Panc1 (cell line): ENCODE measurements around the gene PYGM.

Experiments
- CTCF ChIP-seq: fragments of 450-650 bp; IDR thresholded peaks from 2 replicates; pipeline ENCODE4 v1.5.1; 2017; ENCODE audit warnings: mild to moderate bottlenecking
- POLR2AphosphoS5 ChIP-seq: IDR thresholded peaks from 2 replicates; pipeline ENCODE4 v1.6.1; 2012; ENCODE audit warnings: mild to moderate bottlenecking, low read depth, low read length, moderate library complexity
- SIN3A ChIP-seq: IDR thresholded peaks from 2 replicates; pipeline ENCODE4 v1.6.1; 2012; ENCODE audit warnings: low read depth, mild to moderate bottlenecking, low read length, moderate library complexity, borderline replicate concordance; ENCODE audit not compliant: insufficient read depth
- TCF7L2 ChIP-seq: IDR thresholded peaks from 2 replicates; pipeline ENCODE4 v1.6.1; 2011; ENCODE audit warnings: mild to moderate bottlenecking, low read depth, low read length, inconsistent platforms

- no peak for TF ChIP-seq CTCF
- TF ChIP-seq POLR2AphosphoS5: peak; percentile 82
- no peak for TF ChIP-seq TCF7L2
- TF ChIP-seq SIN3A: no peak
These were observed 2.5 kb upstream of the PYGM start for GRCh38 chr11:64762277-64762673.
